ENCODE results near the gene YWHAE.
"Not testable (repeated sequence)": the region's sequence is repeated elsewhere in the genome, so short reads cannot be mapped to it uniquely, and the experiment has no call there.

YWHAE gene

GRCh38 chr17:1390432-1391367 is 9.3 kb downstream of the YWHAE start:
- no peak overlapping the region for H2AFZ ChIP-seq (ENCODE audit: low read length)
- no peak overlapping the region for H3K9ac ChIP-seq (ENCODE audit: low read depth, low read length, poor library complexity)
- no peak for DNase-seq (ENCODE audit: low spot score)
- no peak overlapping the region for H3K4ac ChIP-seq (ENCODE audit: low read length)
- no peaks in the 10 kb centered on the region for H3K27me3 ChIP-seq (ENCODE audit: control insufficient read depth in 3 of 3, insufficient read depth in 3 of 3, low read depth in 1 of 3, low read length in 3 of 3)
- no peak overlapping the region for H2AK5ac ChIP-seq (ENCODE audit: low read depth, low read length)
- WGBS, 2 donors (ENCODE audit: extremely low coverage in 2 of 2, insufficient read length in 2 of 2, insufficient replicate concordance in 1 of 2) = no CpG with 5 or more reads among the region's 6 CpGs
- H2BK15ac ChIP-seq (ENCODE audit: low read length) = no peak overlapping the region
- peaks cover 0 to 7% of the 10 kb centered on the region in 2 donors for H3K4me1 ChIP-seq (ENCODE audit: control insufficient read depth in 2 of 2, insufficient read depth in 1 of 2, low read depth in 1 of 2, low read length in 2 of 2)
- no peak overlapping the region for H3K18ac ChIP-seq (ENCODE audit: low read length)
- H3K36me3 ChIP-seq (replicated peaks in 1 of 2; ENCODE audit: control insufficient read depth in 2 of 2, insufficient read depth in 2 of 2, low read length in 2 of 2) = peaks cover 1 to 86% of the 10 kb centered on the region in 2 donors
- H2BK5ac ChIP-seq (ENCODE audit: low read length) = no peak overlapping the region
- H3K4me3 ChIP-seq (ENCODE audit: low read length in 2 of 2) = no peak overlapping the region
- no peak overlapping the region for H2BK120ac ChIP-seq (ENCODE audit: low read depth, low read length)
- H3K23ac ChIP-seq (ENCODE audit: low read depth, low read length, poor library complexity) = no peak overlapping the region
- no peak overlapping the region for H2BK12ac ChIP-seq (ENCODE audit: low read length)
- no peak overlapping the region for H4K91ac ChIP-seq (ENCODE audit: low read depth, low read length, poor library complexity)
- no peaks in the 10 kb centered on the region for H3K9me3 ChIP-seq (replicated peaks in 1 of 2; ENCODE audit: control insufficient read depth in 2 of 2, insufficient read depth in 1 of 2, low read depth in 1 of 2, low read length in 2 of 2)
- no peak overlapping the region for H3K27ac ChIP-seq (replicated peaks; ENCODE audit: low read length)
- no peak overlapping the region for H4K8ac ChIP-seq (ENCODE audit: low read depth, low read length)
- no peak overlapping the region for H3K4me2 ChIP-seq (ENCODE audit: insufficient read depth, low read length, poor library complexity, severe bottlenecking)
- H3K79me1 ChIP-seq (ENCODE audit: low read depth, low read length) = no peaks in the 10 kb centered on the region
- no peak overlapping the region for H3K14ac ChIP-seq (ENCODE audit: low read length)

DNA sequence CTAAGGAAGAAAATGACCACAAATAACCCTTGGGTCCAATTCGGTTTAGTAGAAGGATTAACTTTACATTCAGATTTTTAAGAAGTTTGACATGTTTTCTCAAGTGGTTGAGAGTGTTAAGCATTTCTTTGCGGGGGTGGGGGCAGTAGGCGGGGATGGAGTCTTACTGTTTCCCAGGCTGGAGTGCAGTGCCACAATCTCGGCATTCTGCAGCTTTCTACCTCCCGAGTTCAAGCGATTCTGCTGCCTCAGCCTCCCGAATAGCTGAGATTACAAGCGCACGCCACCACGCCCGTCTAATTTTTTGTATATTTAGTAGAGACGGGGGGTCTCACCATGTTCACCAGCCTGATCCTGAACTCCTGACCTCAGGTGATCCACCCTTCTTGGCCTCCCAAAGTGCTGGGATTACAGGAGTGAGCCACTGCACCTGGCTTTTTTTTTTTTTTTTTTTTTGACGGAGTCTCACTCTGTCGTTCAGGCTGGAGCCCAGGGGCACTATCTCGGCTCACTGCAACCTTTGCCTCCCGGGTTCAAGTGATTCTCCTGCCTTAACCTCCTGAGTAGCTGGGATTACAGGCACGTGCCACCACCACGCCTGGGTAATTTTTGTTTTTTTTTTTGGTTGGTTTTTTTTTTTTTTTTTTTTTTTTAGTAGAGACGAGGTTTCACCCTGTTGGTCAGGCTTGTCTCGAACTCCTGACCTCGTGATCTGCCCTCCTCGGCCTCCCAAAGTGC is 12.4 kb downstream of the YWHAE start:
- H2BK5ac ChIP-seq (ENCODE audit: low read length); H3K4me1 ChIP-seq (ENCODE audit: control insufficient read depth in 2 of 2, insufficient read depth in 1 of 2, low read depth in 1 of 2, low read length in 2 of 2); H3K27ac ChIP-seq (replicated peaks; ENCODE audit: low read length); H3K9me3 ChIP-seq (replicated peaks in 1 of 2; ENCODE audit: control insufficient read depth in 2 of 2, insufficient read depth in 1 of 2, low read depth in 1 of 2, low read length in 2 of 2); H2AK5ac ChIP-seq (ENCODE audit: low read depth, low read length); H3K9ac ChIP-seq (ENCODE audit: low read depth, low read length, poor library complexity); H3K14ac ChIP-seq (ENCODE audit: low read length); H3K4me3 ChIP-seq (ENCODE audit: low read length in 2 of 2); H3K23ac ChIP-seq (ENCODE audit: low read depth, low read length, poor library complexity); H2BK15ac ChIP-seq (ENCODE audit: low read length); H2BK12ac ChIP-seq (ENCODE audit: low read length); H3K4me2 ChIP-seq (ENCODE audit: insufficient read depth, low read length, poor library complexity, severe bottlenecking); H3K18ac ChIP-seq (ENCODE audit: low read length); H3K27me3 ChIP-seq (ENCODE audit: control insufficient read depth in 3 of 3, insufficient read depth in 3 of 3, low read depth in 1 of 3, low read length in 3 of 3); DNase-seq (ENCODE audit: low spot score); H3K79me1 ChIP-seq (ENCODE audit: low read depth, low read length); H2AFZ ChIP-seq (ENCODE audit: low read length); H4K91ac ChIP-seq (ENCODE audit: low read depth, low read length, poor library complexity); H3K4ac ChIP-seq (ENCODE audit: low read length); H2BK120ac ChIP-seq (ENCODE audit: low read depth, low read length); H4K8ac ChIP-seq (ENCODE audit: low read depth, low read length): not testable (repeated sequence)
- peaks cover 5 to 88% of the 10 kb centered on the region in 2 donors for H3K36me3 ChIP-seq (replicated peaks in 1 of 2; ENCODE audit: control insufficient read depth in 2 of 2, insufficient read depth in 2 of 2, low read length in 2 of 2)
- no CpG with 5 or more reads among the region's 22 CpGs for WGBS, 2 donors (ENCODE audit: extremely low coverage in 2 of 2, insufficient read length in 2 of 2, insufficient replicate concordance in 1 of 2)

- H3K9me3 ChIP-seq (replicated peaks in 1 of 2; ENCODE audit: control insufficient read depth in 2 of 2, insufficient read depth in 1 of 2, low read depth in 1 of 2, low read length in 2 of 2); H3K4me2 ChIP-seq (ENCODE audit: insufficient read depth, low read length, poor library complexity, severe bottlenecking); H4K91ac ChIP-seq (ENCODE audit: low read depth, low read length, poor library complexity); H3K9ac ChIP-seq (ENCODE audit: low read depth, low read length, poor library complexity); H2BK12ac ChIP-seq (ENCODE audit: low read length); H3K4me1 ChIP-seq (ENCODE audit: control insufficient read depth in 2 of 2, insufficient read depth in 1 of 2, low read depth in 1 of 2, low read length in 2 of 2); H2BK120ac ChIP-seq (ENCODE audit: low read depth, low read length); H2AFZ ChIP-seq (ENCODE audit: low read length); H3K18ac ChIP-seq (ENCODE audit: low read length); DNase-seq (ENCODE audit: low spot score); H3K23ac ChIP-seq (ENCODE audit: low read depth, low read length, poor library complexity); H2AK5ac ChIP-seq (ENCODE audit: low read depth, low read length); H3K79me1 ChIP-seq (ENCODE audit: low read depth, low read length); H2BK5ac ChIP-seq (ENCODE audit: low read length); H3K27me3 ChIP-seq (ENCODE audit: control insufficient read depth in 3 of 3, insufficient read depth in 3 of 3, low read depth in 1 of 3, low read length in 3 of 3); H2BK15ac ChIP-seq (ENCODE audit: low read length); H3K4me3 ChIP-seq (ENCODE audit: low read length in 2 of 2); H3K14ac ChIP-seq (ENCODE audit: low read length); H3K27ac ChIP-seq (replicated peaks; ENCODE audit: low read length); H4K8ac ChIP-seq (ENCODE audit: low read depth, low read length); H3K4ac ChIP-seq (ENCODE audit: low read length): not testable (repeated sequence)
- peaks cover 5 to 86% of the 10 kb centered on the region in 2 donors for H3K36me3 ChIP-seq (replicated peaks in 1 of 2; ENCODE audit: control insufficient read depth in 2 of 2, insufficient read depth in 2 of 2, low read length in 2 of 2)
- WGBS, 2 donors (ENCODE audit: extremely low coverage in 2 of 2, insufficient read length in 2 of 2, insufficient replicate concordance in 1 of 2) = no CpG with 5 or more reads among the region's 8 CpGs
These were observed 13.3 kb downstream of the YWHAE start for GRCh38 chr17:1386675-1387190.

DNA sequence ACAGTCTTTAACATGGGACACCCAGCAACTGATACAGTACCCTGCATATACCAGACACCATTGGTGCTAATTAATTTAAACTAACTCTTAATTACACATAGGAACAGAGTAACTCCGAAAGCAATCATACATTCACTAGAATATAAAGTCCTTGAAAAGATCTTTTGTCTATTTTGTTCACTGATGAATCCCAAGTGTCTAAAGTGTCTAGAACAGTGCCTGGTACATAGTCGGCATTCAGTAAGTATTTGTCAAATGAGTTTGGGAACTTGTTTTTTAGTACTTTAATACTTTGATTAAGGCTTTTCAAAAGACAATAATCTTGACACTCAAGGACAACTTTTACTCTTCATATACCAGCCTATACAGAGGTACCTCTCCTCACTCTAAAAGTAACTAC is 13.8 kb downstream of the YWHAE start:
- Histone ChIP-seq H3K23ac (ENCODE audit: low read depth, low read length, poor library complexity) (no peak overlapping the region), H3K14ac (ENCODE audit: low read length) (no peak overlapping the region)
- no CpG with 5 or more reads among the region's 2 CpGs for WGBS, 2 donors (ENCODE audit: extremely low coverage in 2 of 2, insufficient read length in 2 of 2, insufficient replicate concordance in 1 of 2)

More for the DNA sequence above, 13.8 kb downstream of the YWHAE start:
- Histone ChIP-seq H3K36me3 (replicated peaks in 1 of 2; ENCODE audit: control insufficient read depth in 2 of 2, insufficient read depth in 2 of 2, low read length in 2 of 2) (peaks cover 4 to 86% of the 10 kb centered on the region in 2 donors), H2BK12ac (ENCODE audit: low read length) (no peak overlapping the region), H4K8ac (ENCODE audit: low read depth, low read length) (no peak overlapping the region), H2AK5ac (ENCODE audit: low read depth, low read length) (no peak overlapping the region), H3K4me1 (ENCODE audit: control insufficient read depth in 2 of 2, insufficient read depth in 1 of 2, low read depth in 1 of 2, low read length in 2 of 2) (peaks cover 0 to 1% of the 10 kb centered on the region in 2 donors), H2AFZ (ENCODE audit: low read length) (no peak overlapping the region), H3K9ac (ENCODE audit: low read depth, low read length, poor library complexity) (no peak overlapping the region), H3K4ac (ENCODE audit: low read length) (no peak overlapping the region), H3K79me1 (ENCODE audit: low read depth, low read length) (no peaks in the 10 kb centered on the region), H2BK120ac (ENCODE audit: low read depth, low read length) (no peak overlapping the region), H3K27me3 (ENCODE audit: control insufficient read depth in 3 of 3, insufficient read depth in 3 of 3, low read depth in 1 of 3, low read length in 3 of 3) (no peaks in the 10 kb centered on the region), H2BK5ac (ENCODE audit: low read length) (no peak overlapping the region), H3K9me3 (replicated peaks in 1 of 2; ENCODE audit: control insufficient read depth in 2 of 2, insufficient read depth in 1 of 2, low read depth in 1 of 2, low read length in 2 of 2) (no peaks in the 10 kb centered on the region), H3K4me3 (ENCODE audit: low read length in 2 of 2) (no peak overlapping the region), H3K27ac (replicated peaks; ENCODE audit: low read length) (no peak overlapping the region), H3K4me2 (ENCODE audit: insufficient read depth, low read length, poor library complexity, severe bottlenecking) (no peak overlapping the region), H4K91ac (ENCODE audit: low read depth, low read length, poor library complexity) (no peak overlapping the region), H3K18ac (ENCODE audit: low read length) (no peak overlapping the region), H2BK15ac (ENCODE audit: low read length) (no peak overlapping the region)
- DNase-seq (ENCODE audit: low spot score) = no peak

Measured in neuronal stem cell (in vitro differentiated cells).